HTR-8/SVneo (cell line): ENCODE results near the gene NPHS2.

Experiments used
- DNase-seq: peaks from one replicate; pipeline ENCODE4 v3.0.0; 2011; ENCODE audit warnings: low spot score, mixed read lengths; ENCODE audit not compliant: insufficient read length
- FAIRE-seq: peaks from 2 replicates; lab custom pipeline; 2011; peaks lifted over from hg19 to GRCh38; lab: Jason Lieb, UNC

Gene NPHS2

GRCh38 chr1:179575497-179576314 lies at the start of gene NPHS2:
NPHS2 (minus strand) TSS chr1:179575948; CDS start chr1:179575864, 84 bp downstream.
- no peak for FAIRE-seq
- no peak for DNase-seq

GRCh38 chr1:179612361-179612760 lies 36.6 kb upstream of the NPHS2 start:
- no peak for FAIRE-seq
- DNase-seq: no peak

GRCh38 chr1:179601093-179601492 lies 25.3 kb upstream of the NPHS2 start:
- DNase-seq: no peak
- FAIRE-seq: no peak

GRCh38 chr1:179599623-179600249 lies 24.0 kb upstream of the NPHS2 start:
- no peak for DNase-seq
- FAIRE-seq: peak; percentile 77

GRCh38 chr1:179598631-179599030 lies 22.9 kb upstream of the NPHS2 start:
- no peak for FAIRE-seq

GRCh38 chr1:179591592-179592580 lies 16.1 kb upstream of the NPHS2 start, which contains the start of gene TDRD5:
TDRD5 (plus strand) TSS chr1:179591832; CDS start chr1:179592616, 784 bp downstream.
- FAIRE-seq (no peak), DNase-seq (no peak)

More at GRCh38 chr1:179598631-179599030, 22.9 kb upstream of the NPHS2 start:
- DNase-seq: no peak

- DNase-seq (no peak), FAIRE-seq (no peak)
Observed at GRCh38 chr1:179591253-179591591, 15.5 kb upstream of the NPHS2 start.

- no peak for DNase-seq
- no peak for FAIRE-seq
Observed at GRCh38 chr1:179590671-179591070, 14.9 kb upstream of the NPHS2 start.

GRCh38 chr1:179589509-179589908 lies 13.8 kb upstream of the NPHS2 start:
- DNase-seq (no peak), FAIRE-seq (no peak)

GRCh38 chr1:179588425-179589024 lies 12.8 kb upstream of the NPHS2 start:
- FAIRE-seq: no peak
- DNase-seq: no peak

- FAIRE-seq (peak; percentile 55), DNase-seq (no peak)
Observed at GRCh38 chr1:179587336-179587735, 11.6 kb upstream of the NPHS2 start.

- no peak for FAIRE-seq
- DNase-seq: no peak
Observed at GRCh38 chr1:179586107-179586823, 10.5 kb upstream of the NPHS2 start.

GRCh38 chr1:179583771-179584320 lies 8.1 kb upstream of the NPHS2 start:
- no peak for DNase-seq
- no peak for FAIRE-seq

GRCh38 chr1:179576509-179576908 lies 761 bp upstream of the NPHS2 start:
- FAIRE-seq (no peak), DNase-seq (no peak)

GRCh38 chr1:179558078-179558477 lies 17.7 kb downstream of the NPHS2 start:
- FAIRE-seq (no peak), DNase-seq (no peak)

GRCh38 chr1:179554427-179554826 lies 21.3 kb downstream of the NPHS2 start:
- FAIRE-seq: no peak
- no peak for DNase-seq

- peak; percentile 15 for DNase-seq
- FAIRE-seq: no peak
Observed at GRCh38 chr1:179550746-179551682, 24.7 kb downstream of the NPHS2 start.

GRCh38 chr1:179549368-179549700 lies 26.4 kb downstream of the NPHS2 start:
- FAIRE-seq (no peak), DNase-seq (no peak)
